K562 (cell line): ENCODE measurements around the gene PRRC2A. TPM values are rescaled to one million over a fixed set of nuclear protein-coding genes. Genes with fewer than 3 reads are reported as not detected.
A peak's percentile ranks its signal among the peaks of the same experiment; 100 is the strongest.

Experiments
- ATF1 ChIP-seq, 2 experiments: fragments of 450-650 bp in 1 of 2; IDR thresholded peaks; 2 replicates each; pipeline ENCODE4 v1.6.1; 2016; ENCODE audit warnings: missing compliant biosample characterization in 1 of 2, missing genetic modification characterization in 1 of 2
- DIDO1 ChIP-seq: fragments of 450-650 bp; IDR thresholded peaks from 2 replicates; pipeline ENCODE4 v1.6.1; 2016; ENCODE audit warnings: low read depth, missing biosample characterization, missing genetic modification characterization
- EP400 ChIP-seq: fragments of 450-650 bp; IDR thresholded peaks from 2 replicates; pipeline ENCODE4 v1.6.1; 2017; ENCODE audit warnings: antibody characterized with exemption, mild to moderate bottlenecking, moderate library complexity
- FOXJ2 ChIP-seq: fragments of 200-800 bp; sonication (Bioruptor generic); IDR thresholded peaks from 2 replicates; pipeline ENCODE4 v1.6.1; 2016; ENCODE audit warnings: missing genetic modification characterization, missing compliant biosample characterization
- ILK ChIP-seq: fragments of 450-650 bp; IDR thresholded peaks from 2 replicates; pipeline ENCODE4 v1.6.1; 2016; ENCODE audit warnings: missing genetic modification characterization, low read depth, mild to moderate bottlenecking, missing compliant biosample characterization, moderate library complexity, borderline replicate concordance
- KAT7 ChIP-seq: sonication (generic); formaldehyde crosslinking; IDR thresholded peaks from 2 replicates; pipeline ENCODE4 v1.8.0; 2022; ENCODE audit warnings: missing genetic modification reagents, mild to moderate bottlenecking, borderline replicate concordance
- NBN ChIP-seq: fragments of 450-650 bp; IDR thresholded peaks from 2 replicates; pipeline ENCODE4 v1.6.1; 2016; ENCODE audit warnings: low read depth, mild to moderate bottlenecking
- POLR2AphosphoS5 ChIP-seq: IDR thresholded peaks from 2 replicates; pipeline ENCODE4 v1.6.1; 2011; ENCODE audit warnings: mild to moderate bottlenecking, low read depth, low read length, moderate library complexity; ENCODE audit not compliant: control insufficient read depth, insufficient read depth
- SMAD4 ChIP-seq: fragments of 250-450 bp; sonication (Bioruptor Pico); conservative IDR thresholded peaks from 2 replicates; pipeline ENCODE4 v1.8.0; 2021; ENCODE audit warnings: inconsistent platforms, mild to moderate bottlenecking, moderate library complexity
- SREBF2 ChIP-seq: sonication (generic); formaldehyde crosslinking; IDR thresholded peaks from 2 replicates; pipeline ENCODE4 v1.4.0; 2020; ENCODE audit warnings: mild to moderate bottlenecking, missing genetic modification reagents
- SRSF3 ChIP-seq: fragments of 200-400 bp; formaldehyde crosslinking; IDR thresholded peaks from 2 replicates; pipeline ENCODE4 v1.6.1; 2016; ENCODE audit warnings: mild to moderate bottlenecking, low read length, moderate library complexity; ENCODE audit not compliant: insufficient read depth
- TAF15 ChIP-seq: fragments of 200-400 bp; formaldehyde crosslinking; IDR thresholded peaks from 2 replicates; pipeline ENCODE4 v1.6.1; 2017; ENCODE audit warnings: mild to moderate bottlenecking, low read depth, low read length, moderate library complexity
- TCF7L2 ChIP-seq: fragments of 150-350 bp; IDR thresholded peaks from 2 replicates; pipeline ENCODE4 v1.6.1; 2016; ENCODE audit warnings: low read depth, mild to moderate bottlenecking, low read length, moderate library complexity
- ZBTB7A ChIP-seq: IDR thresholded peaks from 2 replicates; pipeline ENCODE4 v1.6.1; 2011; ENCODE audit warnings: low read depth, mild to moderate bottlenecking, low read length, moderate library complexity, borderline replicate concordance; ENCODE audit not compliant: control insufficient read depth
- ZBTB9 ChIP-seq: fragments of 450-650 bp; formaldehyde crosslinking; IDR thresholded peaks from 2 replicates; pipeline ENCODE4 v1.4.0; 2020; ENCODE audit warnings: mild to moderate bottlenecking, moderate library complexity
- ZC3H8 ChIP-seq: fragments of 450-650 bp; IDR thresholded peaks from 2 replicates; pipeline ENCODE4 v1.6.1; 2017
- ZEB2 ChIP-seq: fragments of 450-650 bp; IDR thresholded peaks from 2 replicates; pipeline ENCODE4 v1.6.1; 2016
- ZKSCAN3 ChIP-seq: fragments of 250-450 bp; sonication (Bioruptor Pico); IDR thresholded peaks from 2 replicates; pipeline ENCODE4 v1.4.0; 2020
- polyA plus RNA-seq, 8 experiments: library from polyadenylated mRNA; depleted of rRNA in 4 of 8; stranded (reverse) in 5 of 8; unstranded in 3 of 8; fragments of >200 nt; fragmentation: Nextera tagmentation in 2 of 8; fragmentation: Illumina TruSeq in 1 of 8; extraction: Ambion mirVana in 2 of 8; extraction: Trizol in 1 of 8; gene quantifications; 2 replicates each; pipeline versions ENCODE4 v1.2.1 to v1.2.3, GENCODE V29; 2011 to 2014; ENCODE audit warnings: inconsistent platforms in 1 of 8, missing spikeins in 1 of 8
- total RNA-seq, 7 experiments: library from RNA; depleted of rRNA in 6 of 7; stranded (reverse); fragments of >200 nt in 6 of 7; fragmentation: Illumina TruSeq in 2 of 7; extraction: Trizol in 2 of 7; gene quantifications; 2 replicates each; pipeline versions ENCODE4 v1.2.1 to v1.2.3, GENCODE V29; 2011 to 2021; ENCODE audit warnings: low replicate concordance in 1 of 7
- TF ChIP-seq, protein P1 (sequence below), 2 experiments: fragments of 450-650 bp in 1 of 2; sonication (generic) in 1 of 2; formaldehyde crosslinking in 1 of 2; IDR thresholded peaks; 2 replicates each; pipeline versions ENCODE4 v1.7.1 to v1.9.0; 2016 to 2022; ENCODE audit warnings: inconsistent platforms in 1 of 2, mild to moderate bottlenecking in 1 of 2, missing genetic modification reagents in 1 of 2

The PRRC2A gene
- total and polyA plus RNA-seq, 9 of the 15 experiments (the other 6 are each of a cell fraction or from before 2014, with no cell fraction given): 1.0 to 332 (median 63.0) TPM

DNA sequence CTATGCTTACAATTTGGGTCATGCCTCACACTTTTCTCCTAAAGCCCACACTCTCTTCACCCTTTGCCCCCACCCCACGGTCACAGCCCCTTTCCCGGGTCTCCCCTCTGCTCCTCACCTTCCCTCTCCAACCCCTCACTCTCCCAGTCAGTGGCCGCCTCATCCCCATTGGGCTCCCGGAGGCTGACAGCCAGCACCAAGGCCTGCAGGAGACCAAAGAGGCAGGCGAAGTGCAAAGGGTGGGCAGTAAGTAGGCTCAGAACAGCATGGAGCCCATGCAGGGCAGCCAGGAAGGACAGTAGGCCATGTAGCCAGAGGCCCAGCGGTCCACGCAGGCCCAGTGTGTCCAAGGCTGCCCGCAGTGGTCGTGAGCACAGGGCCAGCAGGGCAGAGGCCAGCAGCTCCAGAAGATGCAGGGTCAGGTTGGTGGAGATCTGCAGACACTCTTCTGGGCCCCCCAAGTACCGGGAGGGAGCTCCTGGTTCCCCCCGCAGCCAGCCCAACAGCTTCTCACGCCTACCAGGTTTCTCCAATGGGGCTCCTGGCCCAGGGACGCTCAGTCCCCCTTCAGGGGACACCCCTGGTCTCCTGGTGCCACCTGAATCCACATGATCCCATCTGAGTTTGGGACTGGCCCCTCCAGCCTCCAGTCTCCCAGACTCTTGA, 38.6 kb downstream of the PRRC2A start (continued):
- TF ChIP-seq POLR2AphosphoS5: peak; percentile 19; the same call in 1 of the 2 replicates
- no peak for TF ChIP-seq SMAD4 (CRISPR knock-in tag)
- TF ChIP-seq TCF7L2: no peak
- no peak for TF ChIP-seq ZKSCAN3 (CRISPR knock-in tag)
- no peak for TF ChIP-seq KAT7 (CRISPR knock-in tag)
- no peak for TF ChIP-seq FOXJ2 (tag)
- no peak for TF ChIP-seq ZBTB9 (CRISPR knock-in tag)
- TF ChIP-seq SRSF3: no peak
- no peak for TF ChIP-seq ATF1 (CRISPR knock-in tag; IDR thresholded peaks at IDR 0.05)
- no peak for TF ChIP-seq ATF1 (tag; IDR thresholded peaks at IDR 0.05)
- no peak for TF ChIP-seq ILK (tag)
- no peak for TF ChIP-seq SREBF2
- no peak for TF ChIP-seq ZC3H8
- no peak for TF ChIP-seq ZBTB7A
- no peak for TF ChIP-seq NBN
- TF ChIP-seq ZEB2: no peak
- TF ChIP-seq, protein P1, sequence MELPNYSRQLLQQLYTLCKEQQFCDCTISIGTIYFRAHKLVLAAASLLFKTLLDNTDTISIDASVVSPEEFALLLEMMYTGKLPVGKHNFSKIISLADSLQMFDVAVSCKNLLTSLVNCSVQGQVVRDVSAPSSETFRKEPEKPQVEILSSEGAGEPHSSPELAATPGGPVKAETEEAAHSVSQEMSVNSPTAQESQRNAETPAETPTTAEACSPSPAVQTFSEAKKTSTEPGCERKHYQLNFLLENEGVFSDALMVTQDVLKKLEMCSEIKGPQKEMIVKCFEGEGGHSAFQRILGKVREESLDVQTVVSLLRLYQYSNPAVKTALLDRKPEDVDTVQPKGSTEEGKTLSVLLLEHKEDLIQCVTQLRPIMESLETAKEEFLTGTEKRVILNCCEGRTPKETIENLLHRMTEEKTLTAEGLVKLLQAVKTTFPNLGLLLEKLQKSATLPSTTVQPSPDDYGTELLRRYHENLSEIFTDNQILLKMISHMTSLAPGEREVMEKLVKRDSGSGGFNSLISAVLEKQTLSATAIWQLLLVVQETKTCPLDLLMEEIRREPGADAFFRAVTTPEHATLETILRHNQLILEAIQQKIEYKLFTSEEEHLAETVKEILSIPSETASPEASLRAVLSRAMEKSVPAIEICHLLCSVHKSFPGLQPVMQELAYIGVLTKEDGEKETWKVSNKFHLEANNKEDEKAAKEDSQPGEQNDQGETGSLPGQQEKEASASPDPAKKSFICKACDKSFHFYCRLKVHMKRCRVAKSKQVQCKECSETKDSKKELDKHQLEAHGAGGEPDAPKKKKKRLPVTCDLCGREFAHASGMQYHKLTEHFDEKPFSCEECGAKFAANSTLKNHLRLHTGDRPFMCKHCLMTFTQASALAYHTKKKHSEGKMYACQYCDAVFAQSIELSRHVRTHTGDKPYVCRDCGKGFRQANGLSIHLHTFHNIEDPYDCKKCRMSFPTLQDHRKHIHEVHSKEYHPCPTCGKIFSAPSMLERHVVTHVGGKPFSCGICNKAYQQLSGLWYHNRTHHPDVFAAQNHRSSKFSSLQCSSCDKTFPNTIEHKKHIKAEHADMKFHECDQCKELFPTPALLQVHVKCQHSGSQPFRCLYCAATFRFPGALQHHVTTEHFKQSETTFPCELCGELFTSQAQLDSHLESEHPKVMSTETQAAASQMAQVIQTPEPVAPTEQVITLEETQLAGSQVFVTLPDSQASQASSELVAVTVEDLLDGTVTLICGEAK (IDR thresholded peaks at IDR 0.05): no peak
- TF ChIP-seq, protein P1 (CRISPR knock-in tag; IDR thresholded peaks at IDR 0.05): no peak
- peak; percentile 79; the same call in 1 of the 2 replicates for TF ChIP-seq TAF15
- TF ChIP-seq DIDO1 (tag): no peak
- TF ChIP-seq EP400: no peak
